Renal cortical epithelial cell (primary cell): ENCODE data around the gene TMEM81. TPM values are rescaled to one million over a fixed set of nuclear protein-coding genes. Genes with fewer than 3 reads are reported as not detected.

Source experiments
- total RNA-seq: library from RNA; depleted of rRNA; stranded (reverse); fragments of >200 nt; gene quantifications from 2 replicates; pipeline ENCODE4 v1.2.3, GENCODE V29; 2014

TMEM81 gene
- total RNA-seq, 1 donor from 2014 or later: 2.4 TPM

Other genes starting within 250 kb of the TMEM81 start
- gene NFASC, start 213.6 kb downstream of the TMEM81 start, total RNA-seq: 0.05 and 0.17 TPM in 2 replicates
- gene CNTN2, start 41.2 kb downstream of the TMEM81 start, total RNA-seq: 0.05 TPM in 1 of 2 replicates, not detected in the other
- gene RBBP5, start 37.5 kb upstream of the TMEM81 start, total RNA-seq: 30.2 and 33.1 TPM in 2 replicates
- 14.6 and 23.1 TPM in 2 replicates for gene DSTYK, start 127.2 kb upstream of the TMEM81 start, total RNA-seq
- 4.4 and 4.7 TPM in 2 replicates for gene TMCC2, start 143.5 kb upstream of the TMEM81 start, total RNA-seq
- gene NUAK2, start 237.3 kb upstream of the TMEM81 start, total RNA-seq: 34.6 and 59.6 TPM in 2 replicates